Liver (tissue), 9 donors: ENCODE data around the gene OOSP1. TPM values are rescaled to one million over a fixed set of nuclear protein-coding genes. Genes with fewer than 3 reads are reported as not detected.

ENCODE experiments used
- DNase-seq: peaks from one replicate; pipeline ENCODE4 v3.0.0-alpha.2; 2017; ENCODE audit warnings: low spot score
- H3K27ac ChIP-seq, 2 donors: one replicate each; pipeline ENCODE4 v1.7.0; 2013; ENCODE audit warnings: inconsistent platforms in 2 of 2, low read length in 2 of 2, control low read depth in 1 of 2, low read depth in 1 of 2, mild to moderate bottlenecking in 1 of 2
- H3K27me3 ChIP-seq, 4 donors: one replicate each; pipeline versions ENCODE4 v1.6.1 to v1.7.0; 2013; ENCODE audit warnings: low read length in 3 of 4, inconsistent platforms in 1 of 4, mild to moderate bottlenecking in 1 of 4, moderate library complexity in 1 of 4; ENCODE audit not compliant: control insufficient read depth in 4 of 4, insufficient read depth in 4 of 4
- H3K36me3 ChIP-seq, 4 donors: one replicate each; pipeline versions ENCODE4 v1.6.1 to v1.7.0; 2013; ENCODE audit warnings: low read length in 3 of 4, mild to moderate bottlenecking in 3 of 4, low read depth in 1 of 4, moderate library complexity in 1 of 4; ENCODE audit not compliant: control insufficient read depth in 4 of 4, insufficient read depth in 3 of 4
- H3K4me1 ChIP-seq, 4 donors: one replicate each; pipeline versions ENCODE4 v1.6.1 to v1.7.0; 2013; ENCODE audit warnings: low read length in 3 of 4, mild to moderate bottlenecking in 3 of 4, moderate library complexity in 1 of 4; ENCODE audit not compliant: control insufficient read depth in 4 of 4, insufficient read depth in 4 of 4
- H3K4me3 ChIP-seq, 3 donors: one replicate each; pipeline versions ENCODE4 v1.6.1 to v1.7.0; 2013; ENCODE audit warnings: low read length in 3 of 3, control low read depth in 1 of 3, low read depth in 1 of 3, mild to moderate bottlenecking in 1 of 3
- H3K9ac ChIP-seq, 2 donors: one replicate each; pipeline ENCODE4 v1.7.0; 2013; ENCODE audit warnings: low read length in 2 of 2, mild to moderate bottlenecking in 2 of 2, moderate library complexity in 2 of 2, control low read depth in 1 of 2, low read depth in 1 of 2
- H3K9me3 ChIP-seq, 4 donors: one replicate each; pipeline versions ENCODE4 v1.6.1 to v1.7.0; 2013; ENCODE audit warnings: low read length in 3 of 4; ENCODE audit not compliant: control insufficient read depth in 4 of 4
- CTCF ChIP-seq: fragments of 150-350 bp; IDR thresholded peaks from 2 replicates; pipeline ENCODE4 v1.5.1; 2017; ENCODE audit warnings: improper control_type of control experiment, low read depth, low read length; ENCODE audit not compliant: missing input control
- FOXA1 ChIP-seq: IDR thresholded peaks from 2 replicates; pipeline ENCODE4 v1.6.1; 2016; ENCODE audit warnings: antibody characterized with exemption
- HNF4A ChIP-seq, 2 donors: conservative IDR thresholded peaks; 2 replicates each; pipeline ENCODE4 v1.6.1; 2016; ENCODE audit warnings: antibody characterized with exemption in 2 of 2, mild to moderate bottlenecking in 2 of 2
- JUND ChIP-seq, 2 donors: IDR thresholded peaks; 2 replicates each; pipeline ENCODE4 v1.6.1; 2016; ENCODE audit warnings: antibody characterized with exemption in 2 of 2
- ZBTB33 ChIP-seq: IDR thresholded peaks from 2 replicates; pipeline ENCODE4 v1.6.1; 2016; ENCODE audit warnings: antibody characterized with exemption
- WGBS: extraction: QIAGEN DNeasy Blood & Tissue Kit; methylation state at CpG from one replicate; pipeline ENCODE4 v1.1.7; 2013; 5-methylcytosine and 5-hydroxymethylcytosine counted together
- polyA plus RNA-seq, 2 donors: library from polyadenylated mRNA; stranded (reverse) in 1 of 2; unstranded in 1 of 2; fragments of 200-250 nt in 1 of 2; fragments of >200 nt in 1 of 2; fragmentation: Nextera tagmentation in 1 of 2; extraction: Ambion mirVana in 1 of 2; gene quantifications; one replicate each; pipeline versions ENCODE4 v1.2.1 to v1.2.3, GENCODE V29; 2013 to 2015
- total RNA-seq, 2 donors: library from RNA; depleted of rRNA; stranded (reverse); fragments of >200 nt; gene quantifications; one replicate each; pipeline ENCODE4 v1.2.3, GENCODE V29; 2014
- donor health status: healthy.
- donor health status: healthy.
- donor health status: healthy.
- donor health status: healthy.
- donor health status: healthy.

OOSP1 gene
- total and polyA plus RNA-seq, 4 donors: not detected

- Histone ChIP-seq H3K4me3 (no peak overlapping the region), H3K9me3 (peaks cover 0 to 3% (median 2%) of the 10 kb centered on the region in 4 donors), H3K9ac (no peak overlapping the region), H3K27me3 (no peaks in the 10 kb centered on the region), H3K36me3 (no peaks in the 10 kb centered on the region), H3K27ac (no peak overlapping the region), H3K4me1 (no peaks in the 10 kb centered on the region)
- no peak for DNase-seq
- TF ChIP-seq ZBTB33: no peak
- TF ChIP-seq JUND (IDR thresholded peaks at IDR 0.05): no peak
- no peak for TF ChIP-seq HNF4A (conservative IDR thresholded peaks at IDR 0.05)
- TF ChIP-seq CTCF: no peak
- TF ChIP-seq FOXA1: no peak
- WGBS: 95% methylated on average over 1 of the region's 1 CpG
Observed at GRCh38 chr11:60005360-60005759, 67.1 kb downstream of the OOSP1 start.

Other genes starting within 250 kb of the OOSP1 start
- gene OR10V1, start 224.6 kb upstream of the OOSP1 start, total RNA-seq: not detected
- gene OR10V1, start 224.6 kb upstream of the OOSP1 start, polyA plus RNA-seq: not detected
- gene STX3, start 183.1 kb upstream of the OOSP1 start, total RNA-seq: 1 to 10 TPM; 7.0 to 8.5 TPM
- 1 to 10 TPM; 3.3 to 4.7 TPM for gene STX3, start 183.1 kb upstream of the OOSP1 start, polyA plus RNA-seq
- gene MRPL16, start 127.7 kb upstream of the OOSP1 start, total RNA-seq: 10 to 100 TPM; 24.9 to 33.5 TPM
- 10 to 100 TPM; 45.7 to 54.9 TPM for gene MRPL16, start 127.7 kb upstream of the OOSP1 start, polyA plus RNA-seq
- gene CBLIF, start 92.9 kb upstream of the OOSP1 start, total RNA-seq: not detected
- not detected for gene CBLIF, start 92.9 kb upstream of the OOSP1 start, polyA plus RNA-seq
- gene TCN1, start 71.9 kb upstream of the OOSP1 start, total RNA-seq: 1 to 10 TPM in 1 of 2 donors, under 1 TPM in 1; 0.08 to 4.7 TPM
- gene TCN1, start 71.9 kb upstream of the OOSP1 start, polyA plus RNA-seq: under 1 TPM in 1 of 2 donors, not detected in 1; 0.17 TPM
- not detected for gene OOSP3, start 59.6 kb upstream of the OOSP1 start, total RNA-seq
- gene OOSP3, start 59.6 kb upstream of the OOSP1 start, polyA plus RNA-seq: not detected
- not detected for gene OOSP4A, start 25.6 kb downstream of the OOSP1 start, total RNA-seq
- gene OOSP4A, start 25.6 kb downstream of the OOSP1 start, polyA plus RNA-seq: not detected
- not detected for gene OOSP4B, start 78.7 kb downstream of the OOSP1 start, total RNA-seq
- gene OOSP4B, start 78.7 kb downstream of the OOSP1 start, polyA plus RNA-seq: not detected
- not detected for gene OOSP2, start 102.0 kb downstream of the OOSP1 start, total RNA-seq
- not detected for gene OOSP2, start 102.0 kb downstream of the OOSP1 start, polyA plus RNA-seq
- 10 to 100 TPM in 1 of 2 donors, under 1 TPM in 1; 0.08 to 43.9 TPM for gene MS4A3, start 118.2 kb downstream of the OOSP1 start, total RNA-seq
- under 1 TPM; 0.22 to 0.25 TPM for gene MS4A3, start 118.2 kb downstream of the OOSP1 start, polyA plus RNA-seq
- gene MS4A2, start 150.2 kb downstream of the OOSP1 start, total RNA-seq: under 1 TPM; 0.08 to 0.37 TPM
- under 1 TPM in 1 of 2 donors, not detected in 1; 0.32 TPM for gene MS4A2, start 150.2 kb downstream of the OOSP1 start, polyA plus RNA-seq
- gene MS4A6A, start 244.7 kb downstream of the OOSP1 start, total RNA-seq: 100 to 1,000 TPM in 1 of 2 donors, 10 to 100 TPM in 1; 83.4 to 115 TPM
- gene MS4A6A, start 244.7 kb downstream of the OOSP1 start, polyA plus RNA-seq: 100 to 1,000 TPM in 1 of 2 donors, 10 to 100 TPM in 1; 64.6 to 117 TPM